ENCODE measurements around the gene HTR3B.
A peak's percentile ranks its signal among the peaks of the same experiment; 100 is the strongest.
"Not testable (repeated sequence)": the region's sequence is repeated elsewhere in the genome, so short reads cannot be mapped to it uniquely, and the experiment has no call there.

The HTR3B gene

GRCh38 chr11:113885897-113886296 lies 18.7 kb upstream of the HTR3B start:
- no peak for DNase-seq

- DNase-seq, result no peak
Observed at GRCh38 chr11:113888848-113889247, 15.7 kb upstream of the HTR3B start.

GRCh38 chr11:113894421-113894996 lies 10.1 kb upstream of the HTR3B start:
- DNase-seq, result no peak

- DNase-seq, result no peak
Observed at GRCh38 chr11:113895367-113896155, 9.0 kb upstream of the HTR3B start.

GRCh38 chr11:113896156-113896879 lies 8.3 kb upstream of the HTR3B start:
- DNase-seq, result peak; percentile 25

- no peak for DNase-seq
Observed at GRCh38 chr11:113901141-113901540, 3.5 kb upstream of the HTR3B start.

- DNase-seq, result no peak
Observed at GRCh38 chr11:113906038-113906437, 1.4 kb downstream of the HTR3B start.

GRCh38 chr11:113906516-113906915 lies 1.9 kb downstream of the HTR3B start:
- DNase-seq, result no peak

GRCh38 chr11:113907152-113907551 lies 2.6 kb downstream of the HTR3B start:
- no peak for DNase-seq

GRCh38 chr11:113907681-113908080 lies 3.1 kb downstream of the HTR3B start:
- no peak for DNase-seq

GRCh38 chr11:113908098-113908497 lies 3.5 kb downstream of the HTR3B start:
- DNase-seq, result no peak

- not testable (repeated sequence) for DNase-seq
Observed at GRCh38 chr11:113911491-113911890, 6.9 kb downstream of the HTR3B start.

GRCh38 chr11:113923572-113923971 lies 19.0 kb downstream of the HTR3B start:
- DNase-seq, result no peak

- no peak for DNase-seq
Observed at GRCh38 chr11:113926273-113927197, 21.9 kb downstream of the HTR3B start.

GRCh38 chr11:113928311-113928710 lies 23.7 kb downstream of the HTR3B start:
- no peak for DNase-seq

GRCh38 chr11:113932788-113933187 lies 28.2 kb downstream of the HTR3B start:
- no peak for DNase-seq

GRCh38 chr11:113934193-113934592 lies 29.6 kb downstream of the HTR3B start:
- DNase-seq, result not testable (repeated sequence)

GRCh38 chr11:113934761-113935160 lies 30.2 kb downstream of the HTR3B start:
- no peak for DNase-seq

- no peak for DNase-seq
Observed at GRCh38 chr11:113935858-113936257, 31.3 kb downstream of the HTR3B start.

GRCh38 chr11:113937918-113938317 lies 33.3 kb downstream of the HTR3B start:
- DNase-seq, result no peak

GRCh38 chr11:113942256-113942655 lies 37.7 kb downstream of the HTR3B start:
- no peak for DNase-seq

- DNase-seq, result not testable (repeated sequence)
Observed at GRCh38 chr11:113946162-113946561, 41.6 kb downstream of the HTR3B start.

- no peak for DNase-seq
Observed at GRCh38 chr11:113947994-113948393, 43.4 kb downstream of the HTR3B start.
